HEK293T (cell line): Measurements from ENCODE around the gene KCTD8.

ENCODE experiments used
- BHLHE40 ChIP-seq: fragments of 450-650 bp; IDR thresholded peaks from 2 replicates; pipeline ENCODE4 v1.6.1; 2016; ENCODE audit warnings: mild to moderate bottlenecking, moderate library complexity, borderline replicate concordance
- CTBP1 ChIP-seq: fragments of 450-650 bp; IDR thresholded peaks from 2 replicates; pipeline ENCODE4 v1.6.1; 2016; ENCODE audit warnings: borderline replicate concordance
- ELF4 ChIP-seq: fragments of 450-650 bp; IDR thresholded peaks from 2 replicates; pipeline ENCODE4 v1.6.1; 2017; ENCODE audit warnings: antibody characterized with exemption
- FOXA1 ChIP-seq: fragments of 450-650 bp; IDR thresholded peaks from 2 replicates; pipeline ENCODE4 v1.6.1; 2016; ENCODE audit warnings: mild to moderate bottlenecking
- FOXM1 ChIP-seq: fragments of 450-650 bp; IDR thresholded peaks from 2 replicates; pipeline ENCODE4 v1.6.1; 2017; ENCODE audit warnings: mild to moderate bottlenecking, borderline replicate concordance
- L3MBTL2 ChIP-seq: fragments of 450-650 bp; conservative IDR thresholded peaks from 2 replicates; pipeline ENCODE4 v1.6.1; 2016; ENCODE audit warnings: mild to moderate bottlenecking
- SP1 ChIP-seq: fragments of 450-650 bp; IDR thresholded peaks from 2 replicates; pipeline ENCODE4 v1.6.1; 2017
- ZNF384 ChIP-seq: fragments of 450-650 bp; IDR thresholded peaks from 2 replicates; pipeline ENCODE4 v1.6.1; 2016

GRCh38 chr4:44462259-44462658 lies 13.7 kb upstream of the KCTD8 start:
- TF ChIP-seq SP1 (no peak), L3MBTL2 (no peak), CTBP1 (no peak), ELF4 (no peak), FOXA1 (no peak), BHLHE40 (no peak), ZNF384 (no peak), FOXM1 (no peak)
